H1 (cell line): ENCODE measurements around the gene PPP4R4. TPM values are rescaled to one million over a fixed set of nuclear protein-coding genes. Genes with fewer than 3 reads are reported as not detected.

Source experiments
- CTCF ChIA-PET: fragments of 300-600 bp; sonication (Branson Sonifier 250); formaldehyde crosslinking; loops from one replicate; lab custom pipeline; 2021; ENCODE audit not compliant: partially characterized antibody; lab: Charles Lee
- POLR2A ChIA-PET: fragments of 300-600 bp; sonication (Branson Sonifier 250); formaldehyde crosslinking; loops from one replicate; lab custom pipeline; 2021; ENCODE audit warnings: inconsistent platforms; ENCODE audit not compliant: partially characterized antibody; lab: Charles Lee
- DNase-seq, 2 experiments: peaks; one replicate each; pipeline versions ENCODE4 v3.0.0 to v3.0.0-alpha.2; 2010 to 2022; ENCODE audit warnings: low spot score in 2 of 2, low read depth in 1 of 2, mixed read lengths in 1 of 2
- FAIRE-seq: peaks from 2 replicates; lab custom pipeline; 2011; peaks lifted over from hg19 to GRCh38; lab: Jason Lieb, UNC
- H2AFZ ChIP-seq: 2 replicates; pipeline ENCODE4 v1.8.1; 2012; ENCODE audit warnings: low read length, inconsistent platforms
- H2AK5ac ChIP-seq: 2 replicates; pipeline ENCODE4 v1.6.1; 2013; ENCODE audit warnings: low read depth, low read length
- H2BK120ac ChIP-seq: replicated peaks from 2 replicates; pipeline ENCODE3; 2013; ENCODE audit warnings: low read depth, low read length, inconsistent platforms
- H2BK12ac ChIP-seq: 2 replicates; pipeline ENCODE4 v1.6.1; 2013; ENCODE audit warnings: low read depth, low read length
- H2BK15ac ChIP-seq: 2 replicates; pipeline ENCODE4 v1.6.1; 2013; ENCODE audit warnings: low read length
- H2BK20ac ChIP-seq: 2 replicates; pipeline ENCODE4 v1.6.1; 2013; ENCODE audit warnings: low read length
- H2BK5ac ChIP-seq: 2 replicates; pipeline ENCODE4 v1.6.1; 2013; ENCODE audit warnings: low read depth, low read length
- H3K14ac ChIP-seq: 2 replicates; pipeline ENCODE4 v1.6.1; 2013; ENCODE audit warnings: inconsistent platforms; ENCODE audit not compliant: insufficient read length
- H3K18ac ChIP-seq: 2 replicates; pipeline ENCODE4 v1.6.1; 2013; ENCODE audit warnings: low read length; ENCODE audit errors: extremely low read depth
- H3K23ac ChIP-seq: 2 replicates; pipeline ENCODE4 v1.6.1; 2013; ENCODE audit warnings: inconsistent platforms; ENCODE audit not compliant: insufficient read length
- H3K23me2 ChIP-seq: 2 replicates; pipeline ENCODE4 v1.6.1; 2013; ENCODE audit warnings: low read depth, low read length
- H3K27ac ChIP-seq: 2 replicates; pipeline ENCODE4 v1.6.1; 2011; ENCODE audit warnings: low read depth, low read length, inconsistent platforms
- H3K27me3 ChIP-seq, 4 experiments: replicated peaks in 1 of 4; 1 replicate in 1 of 4; 2 replicates in 3 of 4; pipeline versions ENCODE4 v1.6.1 to v1.8.1; 2011 to 2013; ENCODE audit warnings: low read length in 3 of 4, mild to moderate bottlenecking in 3 of 4, inconsistent platforms in 2 of 4, mixed read lengths in 2 of 4, moderate library complexity in 1 of 4; ENCODE audit not compliant: control insufficient read depth in 3 of 4, insufficient read depth in 3 of 4; ENCODE audit errors: extremely low read depth in 1 of 4
- H3K36me3 ChIP-seq, 4 experiments: 2 replicates each; pipeline versions ENCODE4 v1.6.1 to v1.8.1; 2011 to 2013; ENCODE audit warnings: mild to moderate bottlenecking in 4 of 4, low read length in 3 of 4, moderate library complexity in 2 of 4, control low read depth in 1 of 4, inconsistent platforms in 1 of 4; ENCODE audit not compliant: insufficient read depth in 4 of 4, control insufficient read depth in 2 of 4
- H3K4ac ChIP-seq: replicated peaks from 2 replicates; pipeline ENCODE3; 2013; ENCODE audit warnings: low read length, low read depth, mixed read lengths, inconsistent platforms; ENCODE audit not compliant: insufficient read length
- H3K4me1 ChIP-seq, 4 experiments: replicated peaks in 1 of 4; 1 replicate in 1 of 4; 2 replicates in 3 of 4; pipeline versions ENCODE4 v1.6.1 to v1.8.1; 2011 to 2013; ENCODE audit warnings: low read length in 3 of 4, inconsistent platforms in 2 of 4, mixed read lengths in 1 of 4; ENCODE audit not compliant: insufficient read depth in 4 of 4, control insufficient read depth in 3 of 4
- H3K4me2 ChIP-seq, 2 experiments: 2 replicates each; pipeline versions ENCODE4 v1.6.1 to v1.8.1; 2011 to 2013; ENCODE audit warnings: low read depth in 2 of 2, low read length in 2 of 2, control low read depth in 1 of 2, inconsistent platforms in 1 of 2, mild to moderate bottlenecking in 1 of 2; ENCODE audit not compliant: insufficient read depth in 1 of 2
- H3K4me3 ChIP-seq, 4 experiments: fragments of 200-600, 300-600 bp in 1 of 4; sonication (generic), shearing (Covaris generic), sonication (Bioruptor Twin) in 1 of 4; 2 replicates each; pipeline versions ENCODE4 v1.5.1 to v1.8.1; 2011 to 2016; ENCODE audit warnings: low read length in 4 of 4, low read depth in 3 of 4, control low read depth in 2 of 4, inconsistent platforms in 2 of 4, mild to moderate bottlenecking in 2 of 4, mixed read lengths in 1 of 4, moderate library complexity in 1 of 4; ENCODE audit not compliant: insufficient read depth in 2 of 4; ENCODE audit errors: extremely low read depth in 1 of 4
- H3K56ac ChIP-seq: replicated peaks from 2 replicates; pipeline ENCODE3; 2013; ENCODE audit warnings: low read depth, mild to moderate bottlenecking, mixed read lengths, low read length, inconsistent platforms; ENCODE audit not compliant: insufficient read length
- H3K79me1 ChIP-seq: 2 replicates; pipeline ENCODE4 v1.6.1; 2013; ENCODE audit warnings: low read depth, low read length, control low read depth
- H3K79me2 ChIP-seq, 2 experiments: 2 replicates each; pipeline versions ENCODE4 v1.6.1 to v1.8.1; 2012 to 2013; ENCODE audit warnings: low read length in 2 of 2, mild to moderate bottlenecking in 2 of 2, inconsistent platforms in 1 of 2; ENCODE audit not compliant: insufficient read depth in 2 of 2, control insufficient read depth in 1 of 2
- H3K9ac ChIP-seq, 4 experiments: replicated peaks in 1 of 4; 1 replicate in 1 of 4; 2 replicates in 3 of 4; pipeline versions ENCODE4 v1.6.1 to v1.8.1; 2011 to 2013; ENCODE audit warnings: low read depth in 3 of 4, low read length in 3 of 4, control low read depth in 2 of 4, mild to moderate bottlenecking in 2 of 4, moderate library complexity in 2 of 4, inconsistent platforms in 1 of 4; ENCODE audit errors: extremely low read depth in 1 of 4
- H3K9me3 ChIP-seq, 2 experiments: 2 replicates each; pipeline versions ENCODE4 v1.6.1 to v1.8.1; 2012 to 2013; ENCODE audit warnings: mild to moderate bottlenecking in 2 of 2, moderate library complexity in 2 of 2, control low read depth in 1 of 2, inconsistent platforms in 1 of 2, low read depth in 1 of 2, low read length in 1 of 2, mixed read lengths in 1 of 2; ENCODE audit not compliant: insufficient read depth in 2 of 2
- H4K20me1 ChIP-seq, 2 experiments: replicated peaks in 1 of 2; 2 replicates each; pipeline versions ENCODE3 to v1.8.1; 2011 to 2013; ENCODE audit warnings: inconsistent platforms in 2 of 2, low read length in 2 of 2, mild to moderate bottlenecking in 1 of 2; ENCODE audit not compliant: insufficient read depth in 2 of 2, control insufficient read depth in 1 of 2
- H4K5ac ChIP-seq: 2 replicates; pipeline ENCODE4 v1.6.1; 2013; ENCODE audit warnings: low read length, low read depth, mixed read lengths, inconsistent platforms; ENCODE audit not compliant: insufficient read length
- H4K8ac ChIP-seq: 2 replicates; pipeline ENCODE4 v1.8.0; 2013; ENCODE audit warnings: mild to moderate bottlenecking, moderate library complexity, low read length, inconsistent platforms; ENCODE audit not compliant: insufficient read depth; ENCODE audit errors: extremely low read depth
- H4K91ac ChIP-seq: replicated peaks from 2 replicates; pipeline ENCODE3; 2013; ENCODE audit warnings: low read length, mixed read lengths, inconsistent platforms; ENCODE audit not compliant: insufficient read length
- EGR1 ChIP-seq: IDR thresholded peaks from 2 replicates; pipeline ENCODE4 v1.6.1; 2011; ENCODE audit warnings: low read depth, low read length, borderline replicate concordance
- HDAC2 ChIP-seq, 2 experiments: fragments of 300-600 bp in 1 of 2; sonication (generic) in 1 of 2; IDR thresholded peaks; 2 replicates each; pipeline ENCODE4 v1.6.1; 2011 to 2012; ENCODE audit warnings: low read depth in 2 of 2, low read length in 2 of 2, mild to moderate bottlenecking in 2 of 2, moderate library complexity in 2 of 2, borderline replicate concordance in 1 of 2, inconsistent platforms in 1 of 2
- KDM5A ChIP-seq: fragments of 200-600 bp; IDR thresholded peaks from 2 replicates; pipeline ENCODE4 v1.7.1; 2012; ENCODE audit warnings: mild to moderate bottlenecking, low read length, inconsistent platforms, mixed read lengths
- RAD21 ChIP-seq, 2 experiments: IDR thresholded peaks in 1 of 2; conservative IDR thresholded peaks in 1 of 2; 2 replicates each; pipeline ENCODE4 v1.6.1; 2011; ENCODE audit warnings: low read depth in 2 of 2, low read length in 2 of 2, improper control_type of control experiment in 1 of 2, inconsistent platforms in 1 of 2, mild to moderate bottlenecking in 1 of 2, moderate library complexity in 1 of 2
- RBBP5 ChIP-seq: IDR thresholded peaks from 2 replicates; pipeline ENCODE4 v1.7.1; 2012; ENCODE audit warnings: low read depth, mild to moderate bottlenecking, inconsistent platforms, low read length, moderate library complexity, borderline replicate concordance
- RNF2 ChIP-seq: fragments of 200-900, 300-1000 bp; sonication (generic); IDR thresholded peaks from 2 replicates; pipeline ENCODE4 v1.7.1; 2016; ENCODE audit warnings: borderline replicate concordance, low read depth, mild to moderate bottlenecking, antibody characterized with exemption, low read length; ENCODE audit not compliant: poor library complexity, severe bottlenecking; ENCODE audit errors: missing control alignments
- SRF ChIP-seq: IDR thresholded peaks from 2 replicates; pipeline ENCODE4 v1.6.1; 2011; ENCODE audit warnings: mild to moderate bottlenecking, low read depth, low read length, moderate library complexity
- TBP ChIP-seq: IDR thresholded peaks from 2 replicates; pipeline ENCODE4 v1.6.1; 2011; ENCODE audit warnings: low read depth, low read length, improper control_type of control experiment
- TEAD4 ChIP-seq: IDR thresholded peaks from 2 replicates; pipeline ENCODE4 v1.6.1; 2012; ENCODE audit warnings: low read depth, low read length, inconsistent platforms, mixed read lengths
- WGBS, 2 experiments: shearing (Covaris generic) in 1 of 2; methylation state at CpG; one replicate each; pipeline versions ENCODE4 v1.1.6 to v1.1.7; 2013 to 2015; ENCODE audit warnings: low lambda C conversion rate in 2 of 2, mixed read lengths in 2 of 2, inconsistent platforms in 1 of 2, low coverage in 1 of 2, missing lambda C conversion rate in 1 of 2; ENCODE audit not compliant: insufficient replicate concordance in 2 of 2, insufficient coverage in 1 of 2, insufficient read length in 1 of 2; ENCODE audit errors: extremely low coverage in 1 of 2, missing lambda C conversion rate in 1 of 2; 5-methylcytosine and 5-hydroxymethylcytosine counted together
- polyA plus RNA-seq, 7 experiments: library from polyadenylated mRNA; depleted of rRNA in 3 of 7; stranded (reverse) in 5 of 7; unstranded in 2 of 7; fragments of >200 nt in 5 of 7; fragments of 200-250 nt in 2 of 7; gene quantifications; 1 replicate in 5 of 7; 2 replicates in 1 of 7; 4 replicates in 1 of 7; pipeline versions ENCODE4 v1.2.1 to v1.2.3, GENCODE V29; 2011 to 2013; ENCODE audit warnings: missing spikeins in 2 of 7, mixed read lengths in 2 of 7
- total RNA-seq: library from RNA; stranded (reverse); fragmentation: NEBNext Ultra II Directional; extraction: Animal tissue kit (Norgen Biotek cat#: 25700); gene quantifications from 2 replicates; pipeline ENCODE4 v1.2.1, GENCODE V29; 2021
- TF ChIP-seq, protein P1 (sequence below), 3 experiments: IDR thresholded peaks; 1 replicate in 2 of 3; 2 replicates in 1 of 3; pipeline versions ENCODE4 v1.5.1 to v1.6.1; 2011; ENCODE audit warnings: low read length in 3 of 3, mild to moderate bottlenecking in 3 of 3, inconsistent platforms in 2 of 3, low read depth in 1 of 3, moderate library complexity in 1 of 3; ENCODE audit not compliant: insufficient read depth in 1 of 3; ENCODE audit errors: control extremely low read depth in 1 of 3

Gene PPP4R4
- total and polyA plus RNA-seq, 2 of the 8 experiments (the other 6 are each of a cell fraction or from before 2014, with no cell fraction given) = 3.3 to 9.6 TPM

GRCh38 chr14:94127330-94127729 lies 46.8 kb upstream of the PPP4R4 start:
- no peak overlapping the region for H3K4me3 ChIP-seq
- H4K91ac ChIP-seq = no peak overlapping the region
- no peak overlapping the region for H2BK5ac ChIP-seq
- H2BK120ac ChIP-seq = no peak overlapping the region
- H3K27ac ChIP-seq = no peak overlapping the region
- H2BK15ac ChIP-seq = no peak overlapping the region
- no peaks in the 10 kb centered on the region for H3K79me1 ChIP-seq
- no peaks in the 10 kb centered on the region for H3K9me3 ChIP-seq
- H3K56ac ChIP-seq = no peak overlapping the region
- no peak for FAIRE-seq
- H3K14ac ChIP-seq = no peak overlapping the region
- no peak overlapping the region for H2AK5ac ChIP-seq
- no peaks in the 10 kb centered on the region; a peak in 2 of 7 replicates for H3K27me3 ChIP-seq
- no peak overlapping the region for H2BK12ac ChIP-seq
- H4K5ac ChIP-seq = no peak overlapping the region
- H4K8ac ChIP-seq = no peak overlapping the region
- peaks cover 0 to 4% (median 2%) of the 10 kb centered on the region in 4 experiments; a peak in 3 of 7 replicates for H3K4me1 ChIP-seq
- H3K23me2 ChIP-seq = peaks cover 9% of the 10 kb centered on the region; the same call in 1 of the 2 replicates
- H2AFZ ChIP-seq = no peak overlapping the region
- WGBS, 2 experiments = 86% methylated on average over 6 of the region's 6 CpGs; no CpG with 5 or more reads in 1 of the 2 experiments
- no peaks in the 10 kb centered on the region for H3K79me2 ChIP-seq
- H3K36me3 ChIP-seq = no peaks in the 10 kb centered on the region
- H3K18ac ChIP-seq = no peak overlapping the region
- no peak overlapping the region for H3K4me2 ChIP-seq
- H3K4ac ChIP-seq = no peak overlapping the region
- no peak overlapping the region for H3K23ac ChIP-seq
- H4K20me1 ChIP-seq = no peaks in the 10 kb centered on the region
- peak in 1 of 2 experiments; percentile 17 for DNase-seq
- ChIA-PET CTCF (interaction anchor here (0.6 to 2.7 kb wide), 8 partner anchors 16 to 963 kb away, joined by 3 to 9 read pairs (median 6); partner anchors contain the start of gene IFI27), POLR2A (interaction anchor here (1.1 to 2.7 kb wide), 2 partner anchors 10 to 13 kb away, joined by 3 to 11 read pairs; no protein-coding TSS in a partner anchor)
- no peak overlapping the region for H2BK20ac ChIP-seq
- H3K9ac ChIP-seq = no peak overlapping the region
- no peak for TF ChIP-seq HDAC2 (IDR thresholded peaks at IDR 0.05; ENCODE audit: borderline replicate concordance in 1 of 2, low read depth in 2 of 2, low read length in 2 of 2)
- TF ChIP-seq, protein P1, sequence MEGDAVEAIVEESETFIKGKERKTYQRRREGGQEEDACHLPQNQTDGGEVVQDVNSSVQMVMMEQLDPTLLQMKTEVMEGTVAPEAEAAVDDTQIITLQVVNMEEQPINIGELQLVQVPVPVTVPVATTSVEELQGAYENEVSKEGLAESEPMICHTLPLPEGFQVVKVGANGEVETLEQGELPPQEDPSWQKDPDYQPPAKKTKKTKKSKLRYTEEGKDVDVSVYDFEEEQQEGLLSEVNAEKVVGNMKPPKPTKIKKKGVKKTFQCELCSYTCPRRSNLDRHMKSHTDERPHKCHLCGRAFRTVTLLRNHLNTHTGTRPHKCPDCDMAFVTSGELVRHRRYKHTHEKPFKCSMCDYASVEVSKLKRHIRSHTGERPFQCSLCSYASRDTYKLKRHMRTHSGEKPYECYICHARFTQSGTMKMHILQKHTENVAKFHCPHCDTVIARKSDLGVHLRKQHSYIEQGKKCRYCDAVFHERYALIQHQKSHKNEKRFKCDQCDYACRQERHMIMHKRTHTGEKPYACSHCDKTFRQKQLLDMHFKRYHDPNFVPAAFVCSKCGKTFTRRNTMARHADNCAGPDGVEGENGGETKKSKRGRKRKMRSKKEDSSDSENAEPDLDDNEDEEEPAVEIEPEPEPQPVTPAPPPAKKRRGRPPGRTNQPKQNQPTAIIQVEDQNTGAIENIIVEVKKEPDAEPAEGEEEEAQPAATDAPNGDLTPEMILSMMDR (IDR thresholded peaks at IDR 0.05; ENCODE audit: control extremely low read depth in 1 of 3, insufficient read depth in 1 of 3, low read depth in 1 of 3, low read length in 3 of 3) = no peak
- no peak for TF ChIP-seq RBBP5
- no peak for TF ChIP-seq SRF
- no peak for TF ChIP-seq RAD21 (IDR thresholded peaks at IDR 0.05 in 1 of 2, conservative IDR thresholded peaks at IDR 0.05 in 1 of 2; ENCODE audit: low read depth in 2 of 2, low read length in 2 of 2)
- TF ChIP-seq TBP = no peak
- no peak for TF ChIP-seq TEAD4
- TF ChIP-seq RNF2 = no peak
- no peak for TF ChIP-seq KDM5A
- no peak for TF ChIP-seq EGR1
